A673 (cell line): ENCODE measurements around the gene PADI6. TPM values are rescaled to one million over a fixed set of nuclear protein-coding genes. Genes with fewer than 3 reads are reported as not detected.
A peak's percentile ranks its signal among the peaks of the same experiment; 100 is the strongest.

Experiments used
- BruUV-seq: library from RNA; stranded (reverse); fragments of 400-500 nt; replicated peaks from 2 replicates; lab custom pipeline; 2021; lab: Mats Ljungman, UMichigan
- CTCF ChIA-PET: fragments of 300-600 bp; sonication (Branson Sonifier 250); formaldehyde crosslinking; loops from one replicate; lab custom pipeline; 2022; ENCODE audit warnings: antibody characterized with exemption; lab: Charles Lee
- POLR2A ChIA-PET: fragments of 300-600 bp; sonication (Branson Sonifier 250); formaldehyde crosslinking; loops from one replicate; lab custom pipeline; 2022; ENCODE audit warnings: antibody characterized with exemption; ENCODE audit not compliant: low non-redundant PET; lab: Charles Lee
- DNase-seq: peaks from one replicate; pipeline ENCODE4 v3.0.0-alpha.2; 2015; ENCODE audit warnings: low spot score
- H3K27ac ChIP-seq: fragments of 200-600 bp; sonication (generic); 2 replicates; pipeline ENCODE4 v1.5.1; 2016; ENCODE audit warnings: mixed run types, low read depth, mild to moderate bottlenecking, mixed read lengths, antibody characterized with exemption, low read length; ENCODE audit not compliant: poor library complexity, severe bottlenecking
- H3K27me3 ChIP-seq: fragments of 200-600 bp; sonication (generic); replicated peaks from 2 replicates; pipeline ENCODE4 v1.6.1; 2017; ENCODE audit warnings: mixed run types, low read depth, mild to moderate bottlenecking, mixed read lengths, antibody characterized with exemption, low read length; ENCODE audit not compliant: insufficient read depth, poor library complexity
- H3K36me3 ChIP-seq: fragments of 200-600 bp; sonication (generic); 2 replicates; pipeline ENCODE4 v1.6.1; 2016; ENCODE audit warnings: mixed run types, mild to moderate bottlenecking, mixed read lengths, antibody characterized with exemption, low read length; ENCODE audit not compliant: insufficient read depth, poor library complexity, severe bottlenecking
- H3K4me1 ChIP-seq: fragments of 200-600 bp; sonication (generic); 2 replicates; pipeline ENCODE4 v1.6.1; 2017; ENCODE audit warnings: mixed run types, mild to moderate bottlenecking, mixed read lengths, antibody characterized with exemption, low read length; ENCODE audit not compliant: insufficient read depth, poor library complexity, severe bottlenecking
- H3K4me3 ChIP-seq: fragments of 200-600 bp; sonication (generic); 2 replicates; pipeline ENCODE4 v1.5.1; 2016; ENCODE audit warnings: low read depth, mixed run types, mild to moderate bottlenecking, mixed read lengths, low read length; ENCODE audit not compliant: poor library complexity, severe bottlenecking
- H3K9me3 ChIP-seq: fragments of 200-600 bp; sonication (generic); 2 replicates; pipeline ENCODE4 v1.6.1; 2016; ENCODE audit warnings: mixed run types, low read depth, mild to moderate bottlenecking, mixed read lengths, antibody characterized with exemption, low read length; ENCODE audit not compliant: poor library complexity, severe bottlenecking
- CTCF ChIP-seq: fragments of 300-800, 200-600 bp; sonication (generic); conservative IDR thresholded peaks from 2 replicates; pipeline ENCODE4 v1.5.1; 2017; ENCODE audit warnings: low read depth, mild to moderate bottlenecking, antibody characterized with exemption, low read length, moderate library complexity, mixed read lengths
- EZH2 ChIP-seq: fragments of 200-600 bp; sonication (generic); IDR thresholded peaks from 2 replicates; pipeline ENCODE4 v1.6.1; 2017; ENCODE audit warnings: borderline replicate concordance, low read depth, mild to moderate bottlenecking, mixed read lengths, antibody characterized with exemption, low read length; ENCODE audit not compliant: poor library complexity, severe bottlenecking
- intact Hi-C: fragments of 100-400 bp; cut with micrococcal nuclease; formaldehyde crosslinking; loops from one replicate; pipeline ENCODE4 v1.10.0; 2022; ENCODE audit not compliant: unreplicated experiment
- total RNA-seq: library from RNA; stranded (reverse); gene quantifications from 2 replicates; pipeline ENCODE4 v1.2.3, GENCODE V29; 2021

The PADI6 gene
- total RNA-seq, 1 experiment from 2014 or later: not detected

- DNase-seq: peak; percentile 74
- TF ChIP-seq EZH2: no peak
- peak overlapping the region; percentile 96 for H3K27ac ChIP-seq
- H3K36me3 ChIP-seq: peaks cover 30% of the 10 kb centered on the region
- intact Hi-C loops: no loop called here
- H3K27me3 ChIP-seq: no peaks in the 10 kb centered on the region
- peak overlapping the region; percentile 95 for H3K4me3 ChIP-seq
- H3K4me1 ChIP-seq: peaks cover 31% of the 10 kb centered on the region
- no TSS peak for BruUV-seq
- POLR2A ChIA-PET: no interaction called here
- no peaks in the 10 kb centered on the region for H3K9me3 ChIP-seq
- CTCF ChIA-PET: interaction anchor here (0.6 to 0.7 kb wide), 2 partner anchors 881 to 1126 kb away, joined by 3 to 5 read pairs; no protein-coding TSS in a partner anchor
Measured at GRCh38 chr1:17438318-17439249, 66.6 kb downstream of the PADI6 start.

DNA sequence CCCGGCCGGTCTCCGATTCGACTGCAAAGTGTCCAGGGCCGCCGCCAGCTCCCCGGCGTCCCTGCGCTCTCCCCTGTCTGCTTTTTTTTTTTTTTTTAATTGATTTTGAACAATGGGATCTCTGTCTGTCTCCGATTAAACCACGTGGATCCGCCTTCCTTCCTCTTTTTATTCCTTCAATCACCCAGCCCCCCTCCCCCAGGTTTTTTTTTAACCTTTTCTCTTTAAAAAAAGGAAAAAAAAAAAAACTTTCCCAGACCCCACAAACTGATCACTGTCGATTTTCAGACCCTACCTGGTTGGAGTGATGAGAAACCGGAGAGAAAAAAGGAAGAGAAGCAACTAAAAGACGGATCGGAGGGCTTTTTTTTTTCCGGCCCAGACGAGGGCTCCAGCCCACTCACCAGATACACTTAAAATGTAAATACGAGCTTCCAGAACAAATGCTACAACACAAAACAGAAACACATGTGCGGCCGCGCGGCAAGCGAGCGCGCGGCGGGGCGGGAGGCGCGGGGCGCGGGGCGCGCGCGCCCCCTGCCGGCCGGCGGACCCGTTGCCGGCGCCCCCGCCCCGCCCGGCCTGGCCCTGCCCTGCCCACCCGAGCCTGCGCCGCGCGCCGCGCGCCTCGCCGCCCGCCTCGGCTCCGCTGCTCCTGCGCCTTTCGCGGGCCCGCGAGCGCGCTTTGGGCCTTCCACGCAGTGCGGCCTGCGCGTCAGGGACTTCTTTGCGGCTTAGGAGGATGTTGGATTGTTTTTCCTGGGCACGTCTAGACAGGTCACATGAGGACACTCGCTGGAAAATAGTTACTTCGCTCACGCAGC lies 67.5 kb downstream of the PADI6 start, which contains the start of gene RCC2:
RCC2 (minus strand) TSS at position 428 of the 824 bp plus-strand sequence. CDS start 1,163 bp downstream, outside the sequence.
- peak; percentile 91 for DNase-seq
- Histone ChIP-seq H3K4me1 (peaks cover 31% of the 10 kb centered on the region), H3K27ac (peak within 1 kb of the TSS; percentile 96), H3K27me3 (no peaks in the 10 kb centered on the region), H3K9me3 (no peaks in the 10 kb centered on the region), H3K4me3 (peak within 1 kb of the TSS; percentile 95), H3K36me3 (peaks cover 21% of the 10 kb centered on the region)
- CTCF ChIA-PET: interaction anchor here (0.6 to 0.7 kb wide), 2 partner anchors 880 to 1125 kb away, joined by 3 to 5 read pairs; no protein-coding TSS in a partner anchor
- TSS peak; percentile 9 for BruUV-seq
- intact Hi-C loops: no loop called here
- TF ChIP-seq CTCF (no peak), EZH2 (no peak)
- POLR2A ChIA-PET: no interaction called here

GRCh38 chr1:17440074-17440826 lies 68.3 kb downstream of the PADI6 start:
- Histone ChIP-seq H3K27me3 (no peaks in the 10 kb centered on the region), H3K36me3 (peaks cover 13% of the 10 kb centered on the region), H3K4me1 (peaks cover 31% of the 10 kb centered on the region), H3K4me3 (peak overlapping the region; percentile 49), H3K9me3 (no peaks in the 10 kb centered on the region), H3K27ac (peak overlapping the region; percentile 73)
- POLR2A ChIA-PET: no interaction called here
- TF ChIP-seq CTCF: no peak
- TF ChIP-seq EZH2: no peak
- no peak for DNase-seq
- TSS peak; percentile 78 for BruUV-seq
- intact Hi-C loops: no loop called here
- CTCF ChIA-PET: interaction anchor here (0.5 kb wide), 1 partner anchor 311 kb away, joined by 6 read pairs; no protein-coding TSS in a partner anchor
